ENCODE results near the gene SRSF2. TPM values are rescaled to one million over a fixed set of nuclear protein-coding genes. Genes with fewer than 3 reads are reported as not detected.
"Not testable (repeated sequence)": the region's sequence is repeated elsewhere in the genome, so short reads cannot be mapped to it uniquely, and the experiment has no call there.

SRSF2 gene
- total RNA-seq, 1 donor from 2014 or later: 52.2 TPM

DNA sequence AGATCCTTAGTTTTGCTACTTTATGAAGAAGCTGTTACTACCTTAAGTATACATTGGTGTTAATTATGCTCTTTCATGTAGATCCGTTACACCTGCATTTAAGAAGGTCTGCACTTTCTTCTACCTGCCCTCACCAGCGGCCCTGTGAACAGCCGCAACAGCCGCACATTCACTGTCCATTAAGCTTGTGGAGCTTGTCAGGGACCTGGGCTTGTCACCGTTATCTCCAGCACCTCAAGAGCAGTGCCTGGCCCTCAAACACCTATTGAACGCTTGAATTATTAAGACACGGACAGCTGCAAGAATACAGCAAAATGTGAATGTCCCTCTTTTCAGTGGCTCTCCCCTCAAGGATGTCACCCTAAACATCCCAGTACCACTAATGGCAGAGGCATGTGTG lies 23.4 kb downstream of the SRSF2 start:
- Histone ChIP-seq H3K9me3 (ENCODE audit: control insufficient read depth in 3 of 3, low read length in 3 of 3) (no peaks in the 10 kb centered on the region), H3K9ac (ENCODE audit: low read depth in 1 of 3, low read length in 3 of 3) (peak overlapping the region in 1 of 3 donors; percentile 8), H3K36me3 (ENCODE audit: control insufficient read depth in 3 of 3, insufficient read depth in 3 of 3, low read length in 3 of 3) (peaks cover 45 to 51% (median 46%) of the 10 kb centered on the region in 3 donors), H3K27me3 (ENCODE audit: control insufficient read depth in 3 of 3, insufficient read depth in 3 of 3, low read length in 3 of 3) (no peaks in the 10 kb centered on the region), H3K27ac (ENCODE audit: low read depth, low read length) (no peak overlapping the region), H3K4me3 (ENCODE audit: low read length in 3 of 3) (no peak overlapping the region), H3K4me1 (ENCODE audit: control insufficient read depth in 3 of 3, insufficient read depth in 3 of 3, low read length in 3 of 3) (peaks cover 20 to 45% (median 32%) of the 10 kb centered on the region in 3 donors)

GRCh38 chr17:76712321-76712720 lies 24.8 kb downstream of the SRSF2 start:
- H3K27me3 ChIP-seq (ENCODE audit: control insufficient read depth in 3 of 3, insufficient read depth in 3 of 3, low read length in 3 of 3); H3K9me3 ChIP-seq (ENCODE audit: control insufficient read depth in 3 of 3, low read length in 3 of 3); H3K9ac ChIP-seq (ENCODE audit: low read depth in 1 of 3, low read length in 3 of 3); H3K27ac ChIP-seq (ENCODE audit: low read depth, low read length); H3K4me3 ChIP-seq (ENCODE audit: low read length in 3 of 3): not testable (repeated sequence)
- H3K36me3 ChIP-seq (ENCODE audit: control insufficient read depth in 3 of 3, insufficient read depth in 3 of 3, low read length in 3 of 3): peaks cover 36 to 39% (median 37%) of the 10 kb centered on the region in 3 donors
- H3K4me1 ChIP-seq (ENCODE audit: control insufficient read depth in 3 of 3, insufficient read depth in 3 of 3, low read length in 3 of 3): peaks cover 34 to 59% (median 45%) of the 10 kb centered on the region in 3 donors

- Histone ChIP-seq H3K9ac (ENCODE audit: low read depth in 1 of 3, low read length in 3 of 3) (peak within 1 kb of the TSS; percentile 81 to 89 (median 85)), H3K4me1 (ENCODE audit: control insufficient read depth in 3 of 3, insufficient read depth in 3 of 3, low read length in 3 of 3) (peaks cover 35 to 60% (median 43%) of the 10 kb centered on the region in 3 donors), H3K9me3 (ENCODE audit: control insufficient read depth in 3 of 3, low read length in 3 of 3) (no peaks in the 10 kb centered on the region), H3K36me3 (ENCODE audit: control insufficient read depth in 3 of 3, insufficient read depth in 3 of 3, low read length in 3 of 3) (peaks cover 23 to 27% (median 24%) of the 10 kb centered on the region in 3 donors), H3K27ac (ENCODE audit: low read depth, low read length) (peak within 1 kb of the TSS; percentile 83), H3K27me3 (ENCODE audit: control insufficient read depth in 3 of 3, insufficient read depth in 3 of 3, low read length in 3 of 3) (no peaks in the 10 kb centered on the region), H3K4me3 (ENCODE audit: low read length in 3 of 3) (peak within 1 kb of the TSS; percentile 77 to 85 (median 83))
Measured at GRCh38 chr17:76710863-76711611, 26.1 kb downstream of the SRSF2 start, which contains the start of gene MXRA7. TSS of gene MXRA7 (minus strand) at chr17:76710965. CDS start at chr17:76710946, 19 bp downstream.

GRCh38 chr17:76709951-76710862 lies 26.9 kb downstream of the SRSF2 start:
- H3K27ac ChIP-seq (ENCODE audit: low read depth, low read length): peak overlapping the region; percentile 83
- H3K9me3 ChIP-seq (ENCODE audit: control insufficient read depth in 3 of 3, low read length in 3 of 3); H3K27me3 ChIP-seq (ENCODE audit: control insufficient read depth in 3 of 3, insufficient read depth in 3 of 3, low read length in 3 of 3): not testable (repeated sequence)
- peak overlapping the region; percentile 81 to 89 (median 85) for H3K9ac ChIP-seq (ENCODE audit: low read depth in 1 of 3, low read length in 3 of 3)
- H3K36me3 ChIP-seq (ENCODE audit: control insufficient read depth in 3 of 3, insufficient read depth in 3 of 3, low read length in 3 of 3): peaks cover 15 to 19% (median 16%) of the 10 kb centered on the region in 3 donors
- peaks cover 36 to 52% (median 38%) of the 10 kb centered on the region in 3 donors for H3K4me1 ChIP-seq (ENCODE audit: control insufficient read depth in 3 of 3, insufficient read depth in 3 of 3, low read length in 3 of 3)
- peak overlapping the region; percentile 51 to 85 (median 66) for H3K4me3 ChIP-seq (ENCODE audit: low read length in 3 of 3)

DNA sequence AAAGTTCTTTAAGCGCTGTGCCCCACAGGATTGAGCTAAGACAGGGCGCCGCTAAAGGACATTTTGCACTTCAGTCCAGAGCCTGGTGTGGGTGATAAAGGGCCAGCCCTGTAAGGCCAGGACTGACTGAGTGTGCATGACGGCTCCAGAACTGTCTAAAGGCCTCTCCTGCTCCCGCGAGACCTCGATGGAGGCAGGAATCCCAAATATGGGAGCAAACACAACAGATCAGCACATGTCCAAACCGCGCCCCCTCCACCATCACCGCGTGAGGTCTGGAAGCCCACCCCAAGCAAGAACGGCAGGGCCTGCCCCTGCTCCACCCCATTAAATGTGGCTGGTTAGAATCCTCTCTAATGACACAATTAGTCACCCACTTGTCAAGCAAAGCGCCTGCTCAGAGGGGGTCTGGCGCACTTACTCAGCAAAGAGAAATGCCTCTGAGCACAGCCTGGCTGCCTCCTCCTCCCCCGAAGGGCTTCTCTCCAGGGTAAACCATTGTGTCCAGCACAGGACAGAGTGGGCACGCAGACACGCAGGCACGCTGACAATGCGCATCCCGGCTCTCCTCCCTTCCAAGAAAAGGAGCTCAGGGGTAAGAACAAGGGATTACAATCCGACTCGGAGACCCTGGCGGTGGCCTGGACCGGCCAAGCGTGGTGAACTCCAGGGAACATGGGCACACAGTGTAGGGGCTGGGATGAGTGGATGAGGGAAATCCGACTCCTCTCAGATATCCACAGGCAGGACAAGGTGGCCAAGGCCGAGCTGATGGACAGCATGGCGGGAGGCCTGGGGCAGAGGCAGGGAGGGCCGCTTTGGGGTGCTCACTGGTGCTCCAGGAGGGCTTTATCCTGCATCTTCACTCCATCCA lies 27.8 kb downstream of the SRSF2 start:
- H3K36me3 ChIP-seq (ENCODE audit: control insufficient read depth in 3 of 3, insufficient read depth in 3 of 3, low read length in 3 of 3): peaks cover 13 to 15% (median 15%) of the 10 kb centered on the region in 3 donors
- H3K4me3 ChIP-seq (ENCODE audit: low read length in 3 of 3): peak overlapping the region; percentile 51 to 85 (median 66)
- peaks cover 37 to 50% (median 37%) of the 10 kb centered on the region in 3 donors for H3K4me1 ChIP-seq (ENCODE audit: control insufficient read depth in 3 of 3, insufficient read depth in 3 of 3, low read length in 3 of 3)
- H3K27me3 ChIP-seq (ENCODE audit: control insufficient read depth in 3 of 3, insufficient read depth in 3 of 3, low read length in 3 of 3): no peaks in the 10 kb centered on the region
- H3K27ac ChIP-seq (ENCODE audit: low read depth, low read length): peak overlapping the region; percentile 83
- no peaks in the 10 kb centered on the region for H3K9me3 ChIP-seq (ENCODE audit: control insufficient read depth in 3 of 3, low read length in 3 of 3)
- peak overlapping the region; percentile 81 to 89 (median 85) for H3K9ac ChIP-seq (ENCODE audit: low read depth in 1 of 3, low read length in 3 of 3)

- H3K4me1 ChIP-seq (ENCODE audit: control insufficient read depth in 3 of 3, insufficient read depth in 3 of 3, low read length in 3 of 3): peaks cover 37 to 50% (median 37%) of the 10 kb centered on the region in 3 donors
- no peaks in the 10 kb centered on the region for H3K9me3 ChIP-seq (ENCODE audit: control insufficient read depth in 3 of 3, low read length in 3 of 3)
- H3K4me3 ChIP-seq (ENCODE audit: low read length in 3 of 3): peak overlapping the region; percentile 51 to 85 (median 66)
- no peaks in the 10 kb centered on the region for H3K27me3 ChIP-seq (ENCODE audit: control insufficient read depth in 3 of 3, insufficient read depth in 3 of 3, low read length in 3 of 3)
- peaks cover 5 to 8% (median 5%) of the 10 kb centered on the region in 3 donors for H3K36me3 ChIP-seq (ENCODE audit: control insufficient read depth in 3 of 3, insufficient read depth in 3 of 3, low read length in 3 of 3)
- H3K27ac ChIP-seq (ENCODE audit: low read depth, low read length): peak overlapping the region; percentile 83
- peak overlapping the region; percentile 33 to 89 (median 81) for H3K9ac ChIP-seq (ENCODE audit: low read depth in 1 of 3, low read length in 3 of 3)
Measured at GRCh38 chr17:76707985-76708807, 28.9 kb downstream of the SRSF2 start.

GRCh38 chr17:76706817-76707216 lies 30.3 kb downstream of the SRSF2 start:
- Histone ChIP-seq H3K4me1 (ENCODE audit: control insufficient read depth in 3 of 3, insufficient read depth in 3 of 3, low read length in 3 of 3) (peaks cover 33 to 49% (median 41%) of the 10 kb centered on the region in 3 donors), H3K4me3 (ENCODE audit: low read length in 3 of 3) (no peak overlapping the region), H3K36me3 (ENCODE audit: control insufficient read depth in 3 of 3, insufficient read depth in 3 of 3, low read length in 3 of 3) (peaks cover 0 to 5% (median 0%) of the 10 kb centered on the region in 3 donors), H3K9ac (ENCODE audit: low read depth in 1 of 3, low read length in 3 of 3) (no peak overlapping the region), H3K27ac (ENCODE audit: low read depth, low read length) (no peak overlapping the region), H3K9me3 (ENCODE audit: control insufficient read depth in 3 of 3, low read length in 3 of 3) (no peaks in the 10 kb centered on the region), H3K27me3 (ENCODE audit: control insufficient read depth in 3 of 3, insufficient read depth in 3 of 3, low read length in 3 of 3) (no peaks in the 10 kb centered on the region)

DNA sequence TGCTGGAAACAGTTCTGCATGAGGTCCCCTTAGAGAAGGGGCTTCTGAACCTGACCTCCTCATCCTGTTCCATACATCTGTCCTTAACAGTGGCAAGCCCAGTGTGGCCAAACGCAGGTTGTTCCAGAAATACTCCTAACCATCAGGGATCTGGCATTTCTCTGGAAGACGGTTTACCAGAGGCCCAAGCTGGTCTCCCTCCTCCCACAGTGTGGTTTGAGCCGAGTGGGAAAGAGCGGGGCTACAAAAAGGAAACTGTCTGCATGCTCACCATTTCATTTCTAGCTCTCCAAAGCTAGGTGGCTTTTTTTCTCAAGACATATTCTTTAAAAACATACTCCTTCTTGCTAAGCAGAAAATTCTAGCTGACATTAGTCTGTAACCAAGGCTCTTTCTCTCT lies 32.3 kb downstream of the SRSF2 start:
- Histone ChIP-seq H3K9ac (ENCODE audit: low read depth in 1 of 3, low read length in 3 of 3) (peak overlapping the region in 1 of 3 donors; percentile 55), H3K27me3 (ENCODE audit: control insufficient read depth in 3 of 3, insufficient read depth in 3 of 3, low read length in 3 of 3) (no peaks in the 10 kb centered on the region), H3K4me1 (ENCODE audit: control insufficient read depth in 3 of 3, insufficient read depth in 3 of 3, low read length in 3 of 3) (peaks cover 42 to 54% (median 53%) of the 10 kb centered on the region in 3 donors), H3K4me3 (ENCODE audit: low read length in 3 of 3) (no peak overlapping the region), H3K36me3 (ENCODE audit: control insufficient read depth in 3 of 3, insufficient read depth in 3 of 3, low read length in 3 of 3) (peaks cover 0 to 5% (median 0%) of the 10 kb centered on the region in 3 donors), H3K9me3 (ENCODE audit: control insufficient read depth in 3 of 3, low read length in 3 of 3) (no peaks in the 10 kb centered on the region), H3K27ac (ENCODE audit: low read depth, low read length) (no peak overlapping the region)

All from skeletal muscle tissue (tissue), 4 donors.